ENCODE results near the gene C16orf74. TPM values are rescaled to one million over a fixed set of nuclear protein-coding genes. Genes with fewer than 3 reads are reported as not detected.

C16orf74 gene
- total RNA-seq, 1 donor from 2014 or later, result 3.1 TPM

GRCh38 chr16:85722128-85722893, 28.6 kb downstream of the C16orf74 start:
- no peak overlapping the region for H3K27ac Mint-ChIP-seq
- no peaks in the 10 kb centered on the region for H3K36me3 Mint-ChIP-seq
- no peaks in the 10 kb centered on the region for H3K9me3 Mint-ChIP-seq
- H3K4me3 Mint-ChIP-seq, result no peak overlapping the region
- H3K4me1 Mint-ChIP-seq (ENCODE audit: unreplicated experiment), result peaks cover 5% of the 10 kb centered on the region
- TF ChIP-seq CTCF (conservative IDR thresholded peaks at IDR 0.05), result no peak
- peak; percentile 66 for DNase-seq (ENCODE audit: extremely low spot score, unreplicated experiment)
- peaks cover 6% of the 10 kb centered on the region for H3K27me3 Mint-ChIP-seq

GRCh38 chr16:85720302-85720637, 30.6 kb downstream of the C16orf74 start:
- Mint-ChIP-seq H3K4me3 (no peak overlapping the region), H3K27me3 (peaks cover 11% of the 10 kb centered on the region), H3K36me3 (no peaks in the 10 kb centered on the region), H3K9me3 (no peaks in the 10 kb centered on the region), H3K27ac (no peak overlapping the region), H3K4me1 (ENCODE audit: unreplicated experiment) (peaks cover 13% of the 10 kb centered on the region)
- DNase-seq (ENCODE audit: extremely low spot score, unreplicated experiment), result no peak
- no peak for TF ChIP-seq CTCF (conservative IDR thresholded peaks at IDR 0.05)

- Mint-ChIP-seq H3K27me3 (peaks cover 15% of the 10 kb centered on the region), H3K9me3 (no peaks in the 10 kb centered on the region), H3K36me3 (no peaks in the 10 kb centered on the region), H3K4me1 (ENCODE audit: unreplicated experiment) (peaks cover 15% of the 10 kb centered on the region), H3K27ac (no peak overlapping the region), H3K4me3 (no peak overlapping the region)
- no peak for DNase-seq (ENCODE audit: extremely low spot score, unreplicated experiment)
- TF ChIP-seq CTCF (conservative IDR thresholded peaks at IDR 0.05), result no peak
These were observed 31.1 kb downstream of the C16orf74 start for GRCh38 chr16:85719605-85720301.

- TF ChIP-seq CTCF (conservative IDR thresholded peaks at IDR 0.05), result peak; percentile 71
- peaks cover 15% of the 10 kb centered on the region for H3K4me1 Mint-ChIP-seq (ENCODE audit: unreplicated experiment)
- no peak for DNase-seq (ENCODE audit: extremely low spot score, unreplicated experiment)
- no peaks in the 10 kb centered on the region for H3K9me3 Mint-ChIP-seq
- peaks cover 15% of the 10 kb centered on the region for H3K27me3 Mint-ChIP-seq
- H3K4me3 Mint-ChIP-seq, result no peak overlapping the region
- H3K27ac Mint-ChIP-seq, result no peak overlapping the region
- no peaks in the 10 kb centered on the region for H3K36me3 Mint-ChIP-seq
These were observed 32.2 kb downstream of the C16orf74 start for GRCh38 chr16:85718682-85719081.

DNA sequence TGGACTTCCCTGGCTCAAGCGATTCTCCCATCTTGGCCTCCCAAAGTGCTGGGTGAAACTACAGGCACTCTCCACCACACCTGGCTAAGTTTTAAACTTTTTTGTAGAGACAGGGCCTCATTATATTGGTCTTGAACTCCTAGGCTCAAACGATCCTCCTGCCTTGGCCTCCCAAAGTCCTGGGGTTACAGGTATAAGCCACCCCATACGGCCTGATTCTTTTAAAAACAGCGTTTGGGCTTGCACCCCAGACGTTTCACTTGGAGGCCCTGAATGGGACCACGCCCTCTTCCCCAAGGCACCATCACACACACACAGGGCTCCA, 32.8 kb downstream of the C16orf74 start:
- Mint-ChIP-seq H3K4me3 (no peak overlapping the region), H3K27ac (no peak overlapping the region), H3K36me3 (no peaks in the 10 kb centered on the region)

More for the DNA sequence above, 32.8 kb downstream of the C16orf74 start:
- H3K4me1 Mint-ChIP-seq (ENCODE audit: unreplicated experiment), result peaks cover 18% of the 10 kb centered on the region
- peaks cover 19% of the 10 kb centered on the region for H3K27me3 Mint-ChIP-seq
- TF ChIP-seq CTCF (conservative IDR thresholded peaks at IDR 0.05), result no peak
- no peak for DNase-seq (ENCODE audit: extremely low spot score, unreplicated experiment)
- H3K9me3 Mint-ChIP-seq, result no peaks in the 10 kb centered on the region
